Measurements from ENCODE around the gene SGTA.

- no peak for TF ChIP-seq CTCF (conservative IDR thresholded peaks at IDR 0.05; ENCODE audit: low read depth in 2 of 2)
- no peak for TF ChIP-seq EZH2phosphoT487 (IDR thresholded peaks at IDR 0.05; ENCODE audit: unreplicated experiment)
- TF ChIP-seq ZNF331 (CRISPR knock-in tag; IDR thresholded peaks at IDR 0.05; ENCODE audit: low read depth), result no peak
- no peak for TF ChIP-seq CREB1 (CRISPR knock-in tag; IDR thresholded peaks at IDR 0.05; ENCODE audit: low read depth)
- TF ChIP-seq JUNB (IDR thresholded peaks at IDR 0.05; ENCODE audit: unreplicated experiment), result no peak
- TF ChIP-seq ETS1 (IDR thresholded peaks at IDR 0.05), result no peak
Observed at GRCh38 chr19:2799273-2800020, 16.4 kb upstream of the SGTA start.
